ENCODE data around the gene NTNG1.
A peak's percentile ranks its signal among the peaks of the same experiment; 100 is the strongest.

NTNG1 gene

GRCh38 chr1:107262467-107263286 lies 121.8 kb downstream of the NTNG1 start:
- DNase-seq (ENCODE audit: low spot score): no peak

- no peak for DNase-seq (ENCODE audit: low spot score)
These were observed 122.6 kb downstream of the NTNG1 start for GRCh38 chr1:107263291-107263915.

GRCh38 chr1:107264007-107264406 lies 123.2 kb downstream of the NTNG1 start:
- no peak for DNase-seq (ENCODE audit: low spot score)

DNA sequence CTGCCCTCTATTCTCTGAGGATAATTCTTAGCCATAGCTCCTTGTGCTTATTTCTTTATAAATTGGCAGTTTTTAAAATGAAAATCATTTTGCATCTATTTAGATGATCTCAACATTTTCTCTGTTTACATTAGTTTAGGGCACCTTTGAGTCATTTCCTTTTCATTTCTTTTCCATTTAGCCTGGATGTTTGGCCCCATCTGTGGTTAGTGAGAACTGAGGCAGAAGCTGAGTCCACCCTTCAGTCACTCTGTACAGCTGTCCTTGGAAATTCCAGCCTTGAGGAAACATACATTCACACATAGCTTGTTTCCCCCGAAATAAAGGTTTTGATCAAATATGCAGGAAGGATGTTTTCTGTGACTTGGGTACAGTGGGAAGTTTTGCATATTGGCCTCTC lies 123.7 kb downstream of the NTNG1 start:
- DNase-seq (ENCODE audit: low spot score): no peak

DNA sequence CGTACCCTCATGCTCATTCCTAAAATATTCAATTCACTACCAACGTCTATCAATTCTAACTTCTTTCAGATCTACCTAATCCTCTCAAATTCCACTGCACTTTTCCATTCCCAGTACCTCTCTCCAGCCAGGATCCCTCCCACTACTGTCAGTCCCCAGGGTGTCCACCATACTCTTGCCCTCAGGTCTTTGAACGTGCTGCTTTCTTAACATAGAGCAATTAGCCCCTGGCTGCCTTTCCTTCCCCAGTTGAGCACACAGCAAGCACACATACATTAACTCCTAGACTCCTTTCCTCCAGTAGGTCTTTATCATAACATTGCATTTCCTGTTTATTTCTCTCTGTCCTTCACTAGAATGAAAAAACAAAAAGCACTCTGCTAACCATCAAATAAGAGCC lies 126.7 kb downstream of the NTNG1 start:
- DNase-seq (ENCODE audit: low spot score): no peak

DNA sequence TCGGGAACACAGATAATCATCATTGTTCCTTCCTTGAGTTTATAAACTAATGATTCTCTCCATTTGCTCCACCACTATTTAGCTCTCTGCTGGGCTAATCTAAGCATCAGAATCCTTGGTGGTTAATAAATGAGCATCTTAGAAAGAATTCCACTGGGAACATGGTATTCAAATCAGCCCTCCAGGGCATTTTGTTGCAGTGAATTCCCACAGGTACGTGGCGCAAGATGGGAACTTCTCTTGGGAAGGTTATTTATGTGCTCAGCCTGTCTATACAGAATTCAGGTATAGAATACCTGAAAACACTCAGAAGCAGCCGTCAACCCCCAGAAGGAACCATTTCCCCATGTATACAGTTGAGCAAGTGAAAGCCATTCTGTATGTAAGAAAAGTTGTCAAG lies 131.5 kb downstream of the NTNG1 start:
- DNase-seq (ENCODE audit: low spot score): no peak

DNA sequence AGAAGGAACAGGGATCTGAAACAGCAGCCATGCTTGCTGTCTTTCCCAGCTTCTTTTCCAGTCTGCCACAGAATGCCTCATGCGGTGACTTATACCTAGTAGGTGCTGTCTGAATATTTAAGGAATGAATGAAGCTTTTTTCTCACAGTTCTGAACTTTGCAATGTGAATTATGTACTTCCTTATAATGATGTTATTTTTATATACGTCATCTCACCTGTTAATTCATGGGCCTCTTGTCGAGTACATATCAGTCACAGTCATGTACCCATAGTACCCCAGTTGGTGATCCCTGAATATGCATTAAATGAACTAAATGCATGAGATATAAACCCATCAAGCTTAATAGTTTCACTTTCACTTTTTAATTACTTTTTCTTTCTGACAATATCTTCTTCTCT lies 132.7 kb downstream of the NTNG1 start:
- no peak for DNase-seq (ENCODE audit: low spot score)

DNA sequence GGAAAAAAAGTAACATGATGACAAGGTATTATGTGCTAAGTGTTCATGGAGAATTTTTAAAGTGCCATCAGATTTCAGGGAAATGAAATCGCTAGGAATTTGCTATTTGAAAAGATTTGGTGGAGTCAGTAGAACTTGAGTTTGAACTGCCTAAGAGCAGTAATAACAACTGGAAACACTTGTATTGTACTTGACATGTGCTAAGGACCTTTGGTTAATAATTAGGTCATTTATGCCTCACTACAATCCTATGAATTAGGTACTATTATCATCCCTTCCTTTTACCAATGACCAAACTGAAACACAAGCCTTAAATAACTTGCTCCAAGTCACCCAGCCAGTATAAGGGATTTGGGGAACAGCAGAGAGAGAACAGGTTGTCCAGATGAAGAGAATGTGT lies 133.4 kb downstream of the NTNG1 start:
- DNase-seq (ENCODE audit: low spot score): no peak

GRCh38 chr1:107276247-107276646 lies 135.4 kb downstream of the NTNG1 start:
- DNase-seq (ENCODE audit: low spot score): no peak

GRCh38 chr1:107277022-107277421 lies 136.2 kb downstream of the NTNG1 start:
- DNase-seq (ENCODE audit: low spot score): peak; percentile 46

DNA sequence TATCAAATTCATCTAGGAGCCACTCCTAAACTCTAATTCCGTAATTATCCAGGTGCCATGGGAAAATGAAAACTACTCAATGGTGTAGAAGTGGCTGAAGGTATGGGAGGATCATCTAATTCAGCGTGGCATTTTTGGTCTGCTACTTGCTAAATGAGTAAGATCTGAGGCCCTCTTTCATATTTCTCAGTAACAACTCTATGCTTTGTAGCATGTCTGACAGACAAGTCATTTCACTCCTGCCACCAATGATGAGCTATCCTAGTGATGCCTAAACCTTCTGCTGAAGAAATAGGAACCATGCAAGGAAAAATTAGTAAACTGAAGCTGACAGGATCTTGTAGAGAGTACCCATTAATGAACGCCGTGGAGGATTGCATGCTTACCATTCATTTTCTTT lies 145.3 kb downstream of the NTNG1 start:
- no peak for DNase-seq (ENCODE audit: low spot score)

- no peak for DNase-seq (ENCODE audit: low spot score)
These were observed 151.1 kb downstream of the NTNG1 start for GRCh38 chr1:107291987-107292386.

- DNase-seq (ENCODE audit: low spot score): no peak
These were observed 153.2 kb downstream of the NTNG1 start for GRCh38 chr1:107293901-107294613.

GRCh38 chr1:107294686-107295085 lies 153.8 kb downstream of the NTNG1 start:
- no peak for DNase-seq (ENCODE audit: low spot score)

- DNase-seq (ENCODE audit: low spot score): no peak
These were observed 156.8 kb downstream of the NTNG1 start for GRCh38 chr1:107297681-107298080.

DNA sequence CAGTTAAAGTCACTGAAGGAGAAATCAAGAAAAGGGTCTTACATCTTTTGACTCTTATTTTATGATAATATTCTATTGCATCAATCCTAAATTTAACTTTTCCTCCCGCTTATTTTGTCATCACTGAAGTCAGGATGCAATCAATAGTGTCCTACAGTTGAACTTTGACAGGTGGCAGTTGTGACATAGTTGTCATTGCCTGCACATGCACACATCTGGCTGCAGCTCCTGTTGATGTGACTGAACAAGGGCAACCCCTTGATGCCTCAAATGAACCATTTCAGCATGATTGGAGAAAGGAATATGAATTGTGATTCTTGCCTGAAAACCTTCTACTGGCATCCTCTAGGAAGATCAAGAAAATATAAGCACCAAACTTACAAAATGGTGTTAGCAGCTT lies 157.7 kb downstream of the NTNG1 start:
- DNase-seq (ENCODE audit: low spot score): no peak

- no peak for DNase-seq (ENCODE audit: low spot score)
These were observed 158.7 kb downstream of the NTNG1 start for GRCh38 chr1:107299521-107299920.

GRCh38 chr1:107309962-107310361 lies 169.1 kb downstream of the NTNG1 start:
- DNase-seq (ENCODE audit: low spot score): no peak

DNA sequence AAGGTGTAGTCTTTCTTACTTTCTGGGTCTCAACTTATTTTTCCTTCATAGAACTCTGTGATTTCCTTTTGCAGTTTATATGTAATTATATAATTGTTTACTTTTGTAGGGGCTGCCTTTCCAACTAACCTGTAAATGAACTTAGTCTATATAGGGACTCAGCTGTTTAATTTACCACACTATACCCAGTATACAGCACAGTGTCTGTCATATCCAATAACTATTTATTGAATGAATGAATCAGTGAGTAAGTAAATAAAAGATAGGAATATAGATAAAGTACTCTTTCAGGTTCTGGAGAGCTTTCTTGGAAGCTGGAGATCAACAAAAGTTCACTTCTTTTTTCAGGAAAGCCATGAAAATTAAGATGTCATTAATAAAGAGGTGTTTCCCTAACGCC lies 174.8 kb downstream of the NTNG1 start:
- no peak for DNase-seq (ENCODE audit: low spot score)

- DNase-seq (ENCODE audit: low spot score): no peak
These were observed 178.1 kb downstream of the NTNG1 start for GRCh38 chr1:107318932-107319331.

DNA sequence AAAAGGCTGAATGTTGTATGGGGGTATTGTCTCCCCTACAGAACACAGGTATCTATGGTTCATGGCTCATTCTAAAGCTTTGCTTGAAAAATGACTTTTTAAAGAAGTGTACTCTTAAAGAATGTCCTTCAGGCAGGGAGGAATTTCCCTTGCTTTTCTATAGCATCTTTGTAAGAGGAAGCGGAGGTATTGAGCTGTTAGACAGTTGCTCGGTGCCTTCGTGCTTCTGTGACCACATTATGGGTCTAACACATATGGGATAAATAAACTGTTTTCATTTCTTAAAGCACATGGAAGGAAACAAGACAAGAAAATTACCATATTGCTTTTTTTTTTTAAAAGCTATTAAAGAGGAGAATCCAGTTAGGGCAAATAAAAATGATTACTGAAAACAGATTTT lies 182.9 kb downstream of the NTNG1 start:
- DNase-seq (ENCODE audit: low spot score): no peak

GRCh38 chr1:107326824-107327445 lies 186.1 kb downstream of the NTNG1 start:
- DNase-seq (ENCODE audit: low spot score): no peak

- no peak for DNase-seq (ENCODE audit: low spot score)
These were observed 186.6 kb downstream of the NTNG1 start for GRCh38 chr1:107327446-107327845.
